Kidney (tissue), 14 donors: ENCODE measurements around the gene PARK7. TPM values are rescaled to one million over a fixed set of nuclear protein-coding genes. Genes with fewer than 3 reads are reported as not detected.

Experiments used
- DNase-seq, 5 donors: peaks; one replicate each; pipeline ENCODE4 v3.0.0-alpha.2; 2013 to 2020
- FAIRE-seq: peaks from 2 replicates; lab custom pipeline; 2012; peaks lifted over from hg19 to GRCh38; lab: Jason Lieb, UNC
- H3K27ac ChIP-seq, 2 donors: one replicate each; pipeline ENCODE4 v1.7.0; 2013; ENCODE audit warnings: low read depth in 2 of 2, low read length in 2 of 2, inconsistent platforms in 1 of 2
- H3K27me3 ChIP-seq: one replicate; pipeline ENCODE4 v1.7.1; 2013; ENCODE audit warnings: low read length, inconsistent platforms; ENCODE audit not compliant: control insufficient read depth, insufficient read depth
- H3K36me3 ChIP-seq, 3 donors: one replicate each; pipeline versions ENCODE4 v1.7.0 to v1.7.1; 2013; ENCODE audit warnings: low read length in 3 of 3, control low read depth in 1 of 3, inconsistent platforms in 1 of 3; ENCODE audit not compliant: insufficient read depth in 3 of 3, control insufficient read depth in 2 of 3
- H3K4me1 ChIP-seq, 3 donors: one replicate each; pipeline versions ENCODE4 v1.7.0 to v1.7.1; 2013; ENCODE audit warnings: low read length in 3 of 3, inconsistent platforms in 1 of 3, low read depth in 1 of 3; ENCODE audit not compliant: control insufficient read depth in 2 of 3, insufficient read depth in 2 of 3
- H3K4me3 ChIP-seq, 3 donors: one replicate each; pipeline versions ENCODE4 v1.7.0 to v1.8.1; 2013; ENCODE audit warnings: low read length in 3 of 3, control low read depth in 1 of 3, inconsistent platforms in 1 of 3
- H3K9ac ChIP-seq, 3 donors: one replicate each; pipeline versions ENCODE4 v1.7.0 to v1.7.1; 2013; ENCODE audit warnings: low read length in 3 of 3, control low read depth in 1 of 3, inconsistent platforms in 1 of 3
- H3K9me3 ChIP-seq, 3 donors: one replicate each; pipeline versions ENCODE4 v1.7.0 to v1.7.1; 2013; ENCODE audit warnings: low read length in 3 of 3, control low read depth in 1 of 3, inconsistent platforms in 1 of 3; ENCODE audit not compliant: control insufficient read depth in 2 of 3, insufficient read depth in 1 of 3
- CTCF ChIP-seq: IDR thresholded peaks from 3 replicates; pipeline ENCODE4 v1.5.1; 2012; ENCODE audit warnings: mild to moderate bottlenecking, moderate library complexity, borderline replicate concordance; ENCODE audit not compliant: insufficient read depth; ENCODE audit errors: extremely low read depth
- intact Hi-C: fragments of 100-400 bp; cut with DNase I; formaldehyde crosslinking; loops from one replicate; pipeline ENCODE4 v1.11.1; 2022
- polyA plus RNA-seq: library from polyadenylated mRNA; stranded (reverse); fragments of 350-450 nt; fragmentation: Illumina TruSeq; extraction: RNeasy Lipid Tissue Mini Kit (QIAGEN cat#74804); gene quantifications from one replicate; pipeline ENCODE4 v1.2.3, GENCODE V29; 2014; ENCODE audit warnings: low read depth, low replicate concordance; ENCODE audit not compliant: insufficient read depth
- total RNA-seq: library from RNA; stranded (reverse); fragmentation: NEBNext Ultra II Directional; extraction: Animal tissue kit (Norgen Biotek cat#: 25700); gene quantifications from one replicate; pipeline ENCODE4 v1.2.1, GENCODE V29; 2021
- donor health status: control.
- donor health status: control.
- donor health status: control.
- donor health status: control.
- donor health status: control.
- donor health status: DM: yes; HTN: yes; CAD: no.
- donor health status: Normal renal cell carcinoma (clear cell type).

Gene PARK7
- total and polyA plus RNA-seq, 2 donors from 2014 or later: 239 to 481 TPM

GRCh38 chr1:8026976-8027747 is 65.7 kb downstream of the PARK7 start:
- TF ChIP-seq CTCF: no peak
- Histone ChIP-seq H3K4me3 (peak overlapping the region; percentile 68 to 97 (median 70)), H3K36me3 (peaks cover 0 to 7% (median 5%) of the 10 kb centered on the region in 3 donors), H3K9me3 (no peaks in the 10 kb centered on the region), H3K4me1 (peaks cover 8 to 11% (median 10%) of the 10 kb centered on the region in 3 donors), H3K27me3 (peaks cover 2% of the 10 kb centered on the region), H3K27ac (peak overlapping the region; percentile 90 to 97), H3K9ac (peak overlapping the region; percentile 9 to 84 (median 63))
- intact Hi-C loops: no loop called here
- FAIRE-seq (no peak), DNase-seq (peak in 3 of 5 donors; percentile 49 to 86 (median 59))

- Histone ChIP-seq H3K27ac (peak overlapping the region; percentile 90 to 97), H3K27me3 (peaks cover 2% of the 10 kb centered on the region), H3K9ac (peak overlapping the region in 2 of 3 donors; percentile 2 to 84), H3K9me3 (no peaks in the 10 kb centered on the region), H3K36me3 (peaks cover 0 to 7% (median 0%) of the 10 kb centered on the region in 3 donors), H3K4me3 (peak overlapping the region in 2 of 3 donors; percentile 37 to 70), H3K4me1 (peaks cover 8 to 11% (median 10%) of the 10 kb centered on the region in 3 donors)
- TF ChIP-seq CTCF: no peak
- FAIRE-seq (no peak), DNase-seq (peak in 1 of 5 donors; percentile 50)
- intact Hi-C loops: no loop called here
Measured at GRCh38 chr1:8027748-8028570, 66.4 kb downstream of the PARK7 start.

- no peak for FAIRE-seq
- Histone ChIP-seq H3K27me3 (peaks cover 2% of the 10 kb centered on the region), H3K27ac (peak overlapping the region in 1 of 2 donors; percentile 97), H3K9me3 (no peaks in the 10 kb centered on the region), H3K9ac (no peak overlapping the region), H3K4me3 (no peak overlapping the region), H3K36me3 (peaks cover 0 to 6% (median 0%) of the 10 kb centered on the region in 3 donors), H3K4me1 (peaks cover 8 to 14% (median 10%) of the 10 kb centered on the region in 3 donors)
- no peak for TF ChIP-seq CTCF
- DNase-seq: no peak
- intact Hi-C loops: no loop called here
Measured at GRCh38 chr1:8028571-8028910, 67.0 kb downstream of the PARK7 start.
